ENCODE measurements around the gene CLGN. TPM values are rescaled to one million over a fixed set of nuclear protein-coding genes. Genes with fewer than 3 reads are reported as not detected.
A peak's percentile ranks its signal among the peaks of the same experiment; 100 is the strongest.

CLGN gene
- total RNA-seq, 2 donors from 2014 or later: 0.52 to 0.74 TPM

- intact Hi-C loops (cut with DNase I): loop anchor here in 1 of 2 donors (2.0 kb wide), 1 partner anchor 25 kb away; no protein-coding TSS in a partner anchor
- DNase-seq (ENCODE audit: low spot score): no peak
These were observed 31.8 kb downstream of the CLGN start for GRCh38 chr4:140395668-140396067.

- intact Hi-C loops (cut with DNase I): no loop called here
- no peak for DNase-seq (ENCODE audit: low spot score)
These were observed 39.4 kb downstream of the CLGN start for GRCh38 chr4:140388015-140388414.

GRCh38 chr4:140382732-140383131, 44.7 kb downstream of the CLGN start:
- DNase-seq (ENCODE audit: low spot score): no peak
- intact Hi-C loops (cut with DNase I): no loop called here

- DNase-seq (ENCODE audit: low spot score): no peak
- intact Hi-C loops (cut with DNase I): no loop called here
These were observed 53.3 kb downstream of the CLGN start for GRCh38 chr4:140374130-140374477.

- intact Hi-C loops (cut with DNase I): no loop called here
- peak; percentile 99 for DNase-seq (ENCODE audit: low spot score)
These were observed 53.9 kb downstream of the CLGN start, which contains the start of gene SCOC for GRCh38 chr4:140373328-140374129. Gene SCOC (plus strand): TSS chr4:140373646. CDS start chr4:140379171, 5,525 bp downstream.

GRCh38 chr4:140372751-140373327, 54.6 kb downstream of the CLGN start:
- intact Hi-C loops (cut with DNase I): no loop called here

GRCh38 chr4:140368686-140369085, 58.8 kb downstream of the CLGN start:
- intact Hi-C loops (cut with DNase I): loop anchor here in 1 of 2 donors (10.0 kb wide), 1 partner anchor 486 kb away; no protein-coding TSS in a partner anchor
- DNase-seq (ENCODE audit: low spot score): no peak

More at GRCh38 chr4:140372751-140373327, 54.6 kb downstream of the CLGN start:
- DNase-seq (ENCODE audit: low spot score): no peak

- intact Hi-C loops (cut with DNase I): loop anchor here in 1 of 2 donors (10.0 kb wide), 1 partner anchor 487 kb away; no protein-coding TSS in a partner anchor
- no peak for DNase-seq (ENCODE audit: low spot score)
These were observed 59.7 kb downstream of the CLGN start for GRCh38 chr4:140367738-140368137.

- intact Hi-C loops (cut with DNase I): loop anchor here in 1 of 2 donors (10.0 kb wide), 1 partner anchor 491 kb away; no protein-coding TSS in a partner anchor
- no peak for DNase-seq (ENCODE audit: low spot score)
These were observed 63.9 kb downstream of the CLGN start for GRCh38 chr4:140363558-140363957.

- no peak for DNase-seq (ENCODE audit: low spot score)
- intact Hi-C loops (cut with DNase I): loop anchor here in 1 of 2 donors (10.0 kb wide), 1 partner anchor 492 kb away; no protein-coding TSS in a partner anchor
These were observed 64.4 kb downstream of the CLGN start for GRCh38 chr4:140363051-140363450.

GRCh38 chr4:140361099-140361498, 66.3 kb downstream of the CLGN start:
- no peak for DNase-seq (ENCODE audit: low spot score)
- intact Hi-C loops (cut with DNase I): loop anchor here in 1 of 2 donors (10.0 kb wide), 1 partner anchor 494 kb away; no protein-coding TSS in a partner anchor

- DNase-seq (ENCODE audit: low spot score): peak; percentile 86
- intact Hi-C loops (cut with DNase I): loop anchor here in 1 of 2 donors (10.0 kb wide), 3 partner anchors 245 to 705 kb away; no protein-coding TSS in a partner anchor
These were observed 67.7 kb downstream of the CLGN start for GRCh38 chr4:140359562-140360427.

- intact Hi-C loops (cut with DNase I): loop anchor here in 1 of 2 donors (10.0 kb wide), 2 partner anchors 247 to 703 kb away; no protein-coding TSS in a partner anchor
- no peak for DNase-seq (ENCODE audit: low spot score)
These were observed 69.2 kb downstream of the CLGN start for GRCh38 chr4:140358281-140358680.

GRCh38 chr4:140357868-140358267, 69.6 kb downstream of the CLGN start:
- intact Hi-C loops (cut with DNase I): loop anchor here in 1 of 2 donors (10.0 kb wide), 2 partner anchors 247 to 703 kb away; no protein-coding TSS in a partner anchor
- no peak for DNase-seq (ENCODE audit: low spot score)

GRCh38 chr4:140355288-140355687, 72.2 kb downstream of the CLGN start:
- no peak for DNase-seq (ENCODE audit: low spot score)

GRCh38 chr4:140353786-140354185, 73.7 kb downstream of the CLGN start:
- intact Hi-C loops (cut with DNase I): loop anchor here in 1 of 2 donors (10.0 kb wide), 2 partner anchors 251 to 699 kb away; no protein-coding TSS in a partner anchor
- no peak for DNase-seq (ENCODE audit: low spot score)

More at GRCh38 chr4:140355288-140355687, 72.2 kb downstream of the CLGN start:
- intact Hi-C loops (cut with DNase I): loop anchor here in 1 of 2 donors (10.0 kb wide), 2 partner anchors 250 to 700 kb away; no protein-coding TSS in a partner anchor

GRCh38 chr4:140351093-140352075, 76.1 kb downstream of the CLGN start:
- peak; percentile 70 for DNase-seq (ENCODE audit: low spot score)
- intact Hi-C loops (cut with DNase I): loop anchor here in 1 of 2 donors (10.0 kb wide), 2 partner anchors 253 to 697 kb away; no protein-coding TSS in a partner anchor

Measured in posterior vena cava (tissue), 2 donors.